Suppressor macrophage treated with lipopolysaccharide for 1 hour (primary cell): ENCODE data around the gene SUPT3H.

Experiments
- DNase-seq, 3 donors: peaks; one replicate each; pipeline ENCODE4 v3.0.0-alpha.2; 2020 to 2022

SUPT3H gene

GRCh38 chr6:44824567-44824966 is 553.2 kb downstream of the SUPT3H start:
- DNase-seq, result no peak

GRCh38 chr6:44820759-44821158 is 557.0 kb downstream of the SUPT3H start:
- DNase-seq, result no peak

- DNase-seq, result peak; percentile 46 to 61 (median 51)
These were observed 557.4 kb downstream of the SUPT3H start for GRCh38 chr6:44820321-44820720.

- DNase-seq, result no peak
These were observed 566.3 kb downstream of the SUPT3H start for GRCh38 chr6:44811456-44811855.

GRCh38 chr6:44809258-44809657 is 568.5 kb downstream of the SUPT3H start:
- DNase-seq, result peak; percentile 8 to 33 (median 22)

GRCh38 chr6:44808148-44808547 is 569.6 kb downstream of the SUPT3H start:
- DNase-seq, result no peak

GRCh38 chr6:44806656-44807055 is 571.1 kb downstream of the SUPT3H start:
- no peak for DNase-seq

GRCh38 chr6:44805238-44805846 is 572.4 kb downstream of the SUPT3H start:
- no peak for DNase-seq

- DNase-seq, result no peak
These were observed 573.1 kb downstream of the SUPT3H start for GRCh38 chr6:44804546-44805159.

- no peak for DNase-seq
These were observed 573.7 kb downstream of the SUPT3H start for GRCh38 chr6:44804016-44804415.

GRCh38 chr6:44800784-44801592 is 576.7 kb downstream of the SUPT3H start:
- no peak for DNase-seq

- peak in 1 of 3 donors; percentile 5 for DNase-seq
These were observed 577.5 kb downstream of the SUPT3H start for GRCh38 chr6:44800171-44800783.

- DNase-seq, result peak in 2 of 3 donors; percentile 8 to 38
These were observed 580.0 kb downstream of the SUPT3H start for GRCh38 chr6:44797746-44798145.

GRCh38 chr6:44795326-44795725 is 582.4 kb downstream of the SUPT3H start:
- DNase-seq, result no peak

- no peak for DNase-seq
These were observed 587.9 kb downstream of the SUPT3H start for GRCh38 chr6:44789806-44790205.

GRCh38 chr6:44789061-44789460 is 588.7 kb downstream of the SUPT3H start:
- no peak for DNase-seq

- no peak for DNase-seq
These were observed 589.2 kb downstream of the SUPT3H start for GRCh38 chr6:44788387-44788981.

- DNase-seq, result no peak
These were observed 590.4 kb downstream of the SUPT3H start for GRCh38 chr6:44787254-44787834.

GRCh38 chr6:44785130-44785529 is 592.6 kb downstream of the SUPT3H start:
- no peak for DNase-seq

- no peak for DNase-seq
These were observed 593.5 kb downstream of the SUPT3H start for GRCh38 chr6:44784195-44784594.

GRCh38 chr6:44782892-44783291 is 594.8 kb downstream of the SUPT3H start:
- no peak for DNase-seq

GRCh38 chr6:44781912-44782597 is 595.7 kb downstream of the SUPT3H start:
- DNase-seq, result no peak
